GM18867 (cell line): Measurements from ENCODE around the gene PCDH9.

Experiments used
- ATAC-seq: cut with Tn5 transposase; IDR thresholded peaks from one replicate; pipeline ENCODE4 v1.9.1; 2021; ENCODE audit warnings: mild to moderate bottlenecking, moderate library complexity; ENCODE audit not compliant: unreplicated experiment

Gene PCDH9

GRCh38 chr13:66681403-66681802 lies 548.7 kb downstream of the PCDH9 start:
- ATAC-seq = no peak

DNA sequence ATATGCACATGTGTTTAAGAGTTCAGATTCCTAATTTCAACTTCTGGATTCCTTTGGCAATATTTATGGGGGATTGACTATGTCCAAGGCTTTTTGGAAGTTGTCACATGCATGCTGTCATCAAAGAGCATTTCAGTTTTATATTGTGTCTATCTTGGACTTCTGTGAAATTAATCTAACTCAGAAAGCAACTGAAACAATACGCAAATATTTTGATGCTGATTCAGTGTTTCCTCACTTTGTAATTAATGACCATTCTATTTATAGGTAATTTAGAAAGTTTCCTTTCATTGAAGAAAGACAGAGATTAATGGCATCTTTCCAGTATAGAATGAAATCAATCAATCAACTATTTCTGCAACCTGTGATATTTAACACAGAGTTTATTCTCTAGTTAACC lies 550.1 kb downstream of the PCDH9 start:
- no peak for ATAC-seq

- ATAC-seq = no peak
Observed at GRCh38 chr13:66675620-66676019, 554.5 kb downstream of the PCDH9 start.

- no peak for ATAC-seq
Observed at GRCh38 chr13:66673401-66673800, 556.7 kb downstream of the PCDH9 start.

GRCh38 chr13:66665991-66666390 lies 564.1 kb downstream of the PCDH9 start:
- ATAC-seq = no peak

GRCh38 chr13:66663711-66664110 lies 566.4 kb downstream of the PCDH9 start:
- no peak for ATAC-seq

DNA sequence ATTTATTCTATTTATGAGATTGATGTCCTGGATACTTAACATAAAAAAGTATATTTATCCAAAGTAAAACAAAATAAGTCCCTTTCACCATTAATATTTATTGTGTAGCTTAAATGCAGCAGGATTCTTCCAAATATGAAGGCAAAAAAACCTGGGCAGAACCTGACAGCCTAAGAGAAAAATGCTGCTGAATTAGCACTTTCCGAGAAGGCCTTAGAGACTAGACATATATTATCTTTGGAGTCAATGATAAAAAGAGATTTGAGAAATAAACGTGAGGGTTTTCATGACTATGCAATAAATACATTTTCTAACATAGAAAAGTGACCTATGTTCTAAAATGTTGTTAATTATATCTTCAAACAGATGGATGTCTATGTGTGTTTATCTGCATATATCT lies 566.9 kb downstream of the PCDH9 start:
- ATAC-seq = no peak

GRCh38 chr13:66661336-66661735 lies 568.8 kb downstream of the PCDH9 start:
- ATAC-seq = no peak

GRCh38 chr13:66660468-66660813 lies 569.7 kb downstream of the PCDH9 start:
- no peak for ATAC-seq

DNA sequence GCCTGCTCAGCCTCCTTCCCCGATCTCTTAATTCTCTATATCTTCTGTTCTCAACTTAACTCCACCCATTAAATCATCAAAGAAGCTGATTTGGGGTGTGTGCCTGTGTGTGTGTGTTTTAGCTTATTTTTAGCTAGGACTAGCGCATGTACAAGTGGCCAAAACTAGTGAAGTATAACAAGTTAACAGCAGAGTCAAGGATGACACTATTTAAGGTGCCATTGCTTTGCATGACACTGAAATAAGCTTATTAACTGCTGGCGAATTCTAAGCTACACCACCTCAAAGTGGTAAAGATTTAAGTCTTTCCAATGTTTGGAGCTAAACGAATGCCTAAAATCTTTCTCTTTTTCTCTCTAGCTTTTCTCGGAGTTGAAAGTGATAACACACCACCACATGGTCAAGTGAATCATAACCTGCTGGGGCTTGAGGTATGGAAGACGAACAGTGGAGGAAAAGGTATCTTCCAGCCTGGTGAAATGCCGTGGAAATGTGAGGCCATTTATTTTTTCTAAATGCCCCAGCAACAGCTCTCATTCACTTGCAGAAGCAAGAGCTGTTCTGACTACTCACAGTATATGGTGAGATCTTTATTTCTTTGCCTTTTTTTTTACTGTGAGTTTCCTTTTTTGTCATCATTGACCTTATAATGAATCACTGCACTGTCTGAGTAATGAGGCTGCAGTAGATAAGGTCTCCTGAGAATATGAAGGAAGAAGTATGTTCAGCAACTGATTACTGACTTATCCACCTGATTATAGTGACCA lies 570.3 kb downstream of the PCDH9 start:
- ATAC-seq = peak; percentile 75

- no peak for ATAC-seq
Observed at GRCh38 chr13:66659286-66659685, 570.9 kb downstream of the PCDH9 start.

- no peak for ATAC-seq
Observed at GRCh38 chr13:66657165-66657881, 572.8 kb downstream of the PCDH9 start.

GRCh38 chr13:66655847-66656454 lies 574.2 kb downstream of the PCDH9 start:
- no peak for ATAC-seq

DNA sequence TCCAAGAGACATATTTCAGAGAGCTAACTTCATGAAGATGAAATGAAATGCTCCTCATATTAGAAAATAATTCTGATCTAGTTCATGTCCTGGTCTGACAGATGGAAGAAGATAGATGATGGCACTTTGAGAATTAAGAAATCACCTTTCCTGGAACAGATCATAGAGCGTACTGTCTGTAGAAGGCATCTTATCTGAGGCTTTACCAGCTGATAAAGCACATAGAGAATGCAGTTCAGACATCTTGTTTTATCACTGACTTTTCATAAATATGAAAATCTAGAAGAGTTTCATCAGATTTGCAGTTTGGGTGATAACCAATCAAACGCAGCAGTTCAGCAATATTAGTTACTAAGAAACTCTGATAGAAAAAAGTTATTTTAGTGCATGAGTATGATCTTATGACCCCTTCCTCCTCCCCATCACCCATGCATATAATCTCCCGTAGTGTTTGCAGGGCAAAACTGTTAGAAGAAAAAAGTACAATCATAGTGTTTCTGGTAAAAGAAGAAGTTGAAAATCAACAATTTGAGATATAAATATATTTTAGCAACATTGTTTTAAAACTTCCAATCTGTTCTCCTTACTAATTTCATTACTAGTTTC lies 585.2 kb downstream of the PCDH9 start:
- ATAC-seq = no peak

- no peak for ATAC-seq
Observed at GRCh38 chr13:66640231-66640630, 589.9 kb downstream of the PCDH9 start.

- ATAC-seq = no peak
Observed at GRCh38 chr13:66639044-66639443, 591.1 kb downstream of the PCDH9 start.

DNA sequence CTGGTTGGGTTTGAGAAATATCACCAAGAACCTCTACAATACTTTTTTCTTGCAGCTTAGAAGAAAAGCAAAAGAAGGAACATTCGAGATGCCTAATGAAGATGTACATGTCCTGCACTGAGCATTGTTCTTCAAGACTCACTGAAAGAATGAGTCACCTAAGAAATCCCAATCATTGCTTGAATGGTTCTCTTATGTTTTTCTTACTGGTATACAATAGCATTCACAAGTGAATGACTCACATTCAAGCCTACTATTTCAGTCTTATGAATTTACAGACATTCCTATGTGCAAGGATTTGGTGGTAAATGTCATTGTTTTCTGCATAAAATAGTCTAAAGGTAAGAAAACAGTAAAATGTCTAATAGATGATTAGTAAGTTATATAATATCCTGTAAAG lies 594.6 kb downstream of the PCDH9 start:
- no peak for ATAC-seq

DNA sequence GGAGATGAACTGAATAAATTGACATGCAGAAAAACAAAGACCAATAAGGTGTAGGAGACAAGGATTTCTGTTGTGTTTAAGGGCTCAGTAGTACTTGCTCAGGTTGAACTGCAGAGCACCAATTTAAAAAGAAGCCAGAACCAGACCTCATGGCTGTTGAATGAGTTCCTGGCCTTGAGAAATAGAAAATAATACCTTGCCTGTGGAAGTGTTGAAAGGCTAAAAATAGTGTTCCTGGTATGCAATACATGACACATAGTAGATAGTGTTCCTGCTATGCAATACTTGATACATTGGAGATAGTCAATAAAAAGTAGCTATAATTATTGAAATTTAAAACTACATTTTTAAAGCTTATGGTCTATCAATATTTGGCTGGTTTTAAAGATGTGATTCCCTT lies 595.8 kb downstream of the PCDH9 start:
- ATAC-seq = no peak

- ATAC-seq = no peak
Observed at GRCh38 chr13:66627512-66627911, 602.6 kb downstream of the PCDH9 start.

DNA sequence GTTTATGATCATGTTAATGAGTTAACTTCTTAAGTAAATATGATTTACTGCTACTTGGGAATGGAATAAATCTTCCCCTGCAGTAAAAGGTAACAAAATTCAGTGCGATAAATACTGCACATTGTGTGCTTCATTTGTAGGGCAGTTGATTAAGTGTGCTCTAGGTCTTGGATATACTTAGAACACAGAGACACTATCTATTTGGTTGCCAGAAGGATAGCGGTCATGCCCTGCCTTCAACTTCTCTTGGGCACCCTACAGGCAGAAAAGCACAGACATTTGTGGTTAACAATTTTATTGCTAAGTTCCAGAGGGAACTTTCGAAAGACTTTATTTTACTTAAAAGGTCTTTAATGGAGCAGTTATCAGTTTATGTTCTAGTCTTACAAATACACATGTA lies 605.8 kb downstream of the PCDH9 start:
- ATAC-seq = no peak

GRCh38 chr13:66623129-66623820 lies 606.9 kb downstream of the PCDH9 start:
- no peak for ATAC-seq
